Esophagus muscularis mucosa (tissue), 4 donors: ENCODE data around the gene LRRC73. TPM values are rescaled to one million over a fixed set of nuclear protein-coding genes. Genes with fewer than 3 reads are reported as not detected.
"Not testable (repeated sequence)": the region's sequence is repeated elsewhere in the genome, so short reads cannot be mapped to it uniquely, and the experiment has no call there.

Experiments used
- DNase-seq: peaks from one replicate; pipeline ENCODE4 v3.0.0-alpha.2; 2017; ENCODE audit errors: extremely low spot score
- H3K27ac ChIP-seq, 4 donors: fragments of 200-600 bp; sonication (generic); replicated peaks in 1 of 4; 1 replicate in 3 of 4; 2 replicates in 1 of 4; pipeline ENCODE4 v1.5.1; 2016 to 2019; ENCODE audit warnings: mild to moderate bottlenecking in 1 of 4
- H3K27me3 ChIP-seq, 4 donors: fragments of 200-600 bp; sonication (generic); one replicate each; pipeline versions ENCODE4 v1.5.1 to v1.6.0; 2016 to 2019
- H3K36me3 ChIP-seq, 4 donors: fragments of 200-600 bp; sonication (generic); one replicate each; pipeline ENCODE4 v1.5.1; 2016 to 2019
- H3K4me1 ChIP-seq, 4 donors: fragments of 200-600 bp; sonication (generic); one replicate each; pipeline ENCODE4 v1.5.1; 2016 to 2019
- H3K4me3 ChIP-seq, 4 donors: fragments of 200-600 bp; sonication (generic); 1 replicate in 2 of 4; 2 replicates in 2 of 4; pipeline ENCODE4 v1.5.1; 2016 to 2019; ENCODE audit warnings: mild to moderate bottlenecking in 4 of 4, moderate library complexity in 1 of 4
- H3K9me3 ChIP-seq, 4 donors: fragments of 200-600 bp; sonication (generic); 1 replicate in 3 of 4; 2 replicates in 1 of 4; pipeline ENCODE4 v1.5.1; 2016 to 2019
- CTCF ChIP-seq, 3 experiments: fragments of 200-600 bp in 2 of 3; fragments of 450-650 bp in 1 of 3; sonication (generic) in 2 of 3; IDR thresholded peaks; one replicate each; pipeline ENCODE4 v1.5.1; 2017 to 2019; ENCODE audit warnings: antibody characterized with exemption in 3 of 3, mild to moderate bottlenecking in 2 of 3, moderate library complexity in 1 of 3
- EP300 ChIP-seq: sonication (generic); formaldehyde crosslinking; IDR thresholded peaks from one replicate; pipeline ENCODE4 v1.6.1; 2017; ENCODE audit warnings: antibody characterized with exemption
- POLR2A ChIP-seq: fragments of 450-650 bp; IDR thresholded peaks from one replicate; pipeline ENCODE4 v1.6.1; 2017; ENCODE audit warnings: antibody characterized with exemption, moderate library complexity, mild to moderate bottlenecking, low read depth
- POLR2AphosphoS5 ChIP-seq, 2 donors: sonication (generic); formaldehyde crosslinking; IDR thresholded peaks; one replicate each; pipeline ENCODE4 v1.6.1; 2017; ENCODE audit warnings: antibody characterized with exemption in 2 of 2
- WGBS: methylation state at CpG from one replicate; pipeline ENCODE4 v1.1.5; 2018; 5-methylcytosine and 5-hydroxymethylcytosine counted together
- intact Hi-C: fragments of 100-400 bp; cut with DNase I; formaldehyde crosslinking; loops from one replicate; pipeline ENCODE4 v1.15.1; 2023
- total RNA-seq, 4 donors: library from RNA; depleted of rRNA; stranded (reverse); fragments of >200 nt; gene quantifications; one replicate each; pipeline versions ENCODE4 v1.1.0 to v1.2.1, GENCODE V29; 2016

Gene LRRC73
- total RNA-seq, 4 donors from 2014 or later: 0.50 to 1.4 (median 0.75) TPM; not detected in 1

GRCh38 chr6:43469947-43470346, 40.2 kb downstream of the LRRC73 start:
- no peak for TF ChIP-seq CTCF (IDR thresholded peaks at IDR 0.05)
- TF ChIP-seq POLR2A: no peak
- TF ChIP-seq POLR2AphosphoS5 (IDR thresholded peaks at IDR 0.05): no peak
- no peak for TF ChIP-seq EP300
- Histone ChIP-seq H3K4me3 (no peak overlapping the region), H3K9me3 (no peaks in the 10 kb centered on the region), H3K4me1 (no peaks in the 10 kb centered on the region), H3K36me3 (no peaks in the 10 kb centered on the region), H3K27ac (no peak overlapping the region), H3K27me3 (peaks cover 0 to 49% (median 0%) of the 10 kb centered on the region in 4 donors)
- 90% methylated on average over 7 of the region's 7 CpGs for WGBS
- DNase-seq: no peak
- intact Hi-C loops: no loop called here

GRCh38 chr6:43468748-43469681, 41.1 kb downstream of the LRRC73 start:
- Histone ChIP-seq H3K27ac (no peak overlapping the region), H3K27me3 (peaks cover 0 to 58% (median 0%) of the 10 kb centered on the region in 4 donors), H3K36me3 (no peaks in the 10 kb centered on the region), H3K9me3 (no peaks in the 10 kb centered on the region), H3K4me1 (no peaks in the 10 kb centered on the region), H3K4me3 (no peak overlapping the region)
- 77% methylated on average over 8 of the region's 13 CpGs for WGBS
- intact Hi-C loops: no loop called here
- no peak for DNase-seq
- TF ChIP-seq POLR2A (no peak), EP300 (no peak), POLR2AphosphoS5 (IDR thresholded peaks at IDR 0.05) (no peak), CTCF (IDR thresholded peaks at IDR 0.05) (no peak)

- intact Hi-C loops: no loop called here
- DNase-seq: no peak
- Histone ChIP-seq H3K27ac (no peak overlapping the region), H3K36me3 (no peaks in the 10 kb centered on the region), H3K27me3 (peaks cover 0 to 65% (median 0%) of the 10 kb centered on the region in 4 donors), H3K4me1 (no peaks in the 10 kb centered on the region), H3K4me3 (no peak overlapping the region), H3K9me3 (no peaks in the 10 kb centered on the region)
- TF ChIP-seq POLR2A (no peak), EP300 (no peak), POLR2AphosphoS5 (IDR thresholded peaks at IDR 0.05) (no peak), CTCF (IDR thresholded peaks at IDR 0.05) (no peak)
- 75% methylated on average over 4 of the region's 4 CpGs for WGBS
Measured at GRCh38 chr6:43468240-43468639, 41.9 kb downstream of the LRRC73 start.

GRCh38 chr6:43467752-43468151, 42.4 kb downstream of the LRRC73 start:
- WGBS: 85% methylated on average over 4 of the region's 4 CpGs
- H3K27me3 ChIP-seq: peaks cover 0 to 70% (median 0%) of the 10 kb centered on the region in 4 donors

GRCh38 chr6:43467265-43467664, 42.9 kb downstream of the LRRC73 start:
- DNase-seq, H3K36me3 ChIP-seq, intact Hi-C loops, H3K27ac ChIP-seq, H3K9me3 ChIP-seq, H3K4me3 ChIP-seq, H3K4me1 ChIP-seq: not testable (repeated sequence)
- peaks cover 0 to 72% (median 0%) of the 10 kb centered on the region in 4 donors for H3K27me3 ChIP-seq
- WGBS: 65% methylated on average over 5 of the region's 5 CpGs

More at GRCh38 chr6:43467752-43468151, 42.4 kb downstream of the LRRC73 start:
- intact Hi-C loops: no loop called here
- TF ChIP-seq EP300: no peak
- no peak for TF ChIP-seq CTCF (IDR thresholded peaks at IDR 0.05)
- no peak for TF ChIP-seq POLR2A
- TF ChIP-seq POLR2AphosphoS5 (IDR thresholded peaks at IDR 0.05): no peak
- Histone ChIP-seq H3K4me3 (no peak overlapping the region), H3K36me3 (no peaks in the 10 kb centered on the region), H3K4me1 (no peaks in the 10 kb centered on the region), H3K27ac (no peak overlapping the region), H3K9me3 (no peaks in the 10 kb centered on the region)
- DNase-seq: no peak
